ENCODE results near the gene MAP1B. TPM values are rescaled to one million over a fixed set of nuclear protein-coding genes. Genes with fewer than 3 reads are reported as not detected.
"Not testable (repeated sequence)": the region's sequence is repeated elsewhere in the genome, so short reads cannot be mapped to it uniquely, and the experiment has no call there.

Gene MAP1B
- 593 TPM for total RNA-seq

DNA sequence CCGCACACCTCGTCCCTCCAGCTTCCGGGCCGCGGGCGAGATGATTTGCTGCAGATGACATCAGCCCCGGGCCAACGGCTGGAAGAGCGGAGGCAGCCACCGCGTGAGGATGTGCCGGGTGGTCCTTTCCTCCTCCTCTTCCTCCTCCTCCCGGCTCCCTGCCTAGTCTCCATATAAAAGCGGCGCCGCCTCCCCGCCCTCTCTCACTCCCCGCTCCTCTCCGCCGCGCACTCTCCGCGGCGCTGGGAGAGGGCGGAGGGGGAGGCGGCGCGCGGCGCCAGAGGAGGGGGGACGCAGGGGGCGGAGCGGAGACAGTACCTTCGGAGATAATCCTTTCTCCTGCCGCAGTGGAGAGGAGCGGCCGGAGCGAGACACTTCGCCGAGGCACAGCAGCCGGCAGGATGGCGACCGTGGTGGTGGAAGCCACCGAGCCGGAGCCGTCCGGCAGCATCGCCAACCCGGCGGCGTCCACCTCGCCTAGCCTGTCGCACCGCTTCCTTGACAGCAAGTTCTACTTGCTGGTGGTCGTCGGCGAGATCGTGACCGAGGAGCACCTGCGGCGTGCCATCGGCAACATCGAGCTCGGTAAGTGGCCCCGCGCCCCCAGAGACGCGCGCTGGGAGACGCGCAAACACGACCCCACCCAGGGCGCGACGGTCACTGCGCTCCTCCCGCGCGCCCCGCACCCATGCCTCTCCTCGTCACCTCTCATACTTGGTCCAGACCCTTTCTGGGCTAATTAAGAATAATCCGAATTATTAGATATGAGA, at the start of gene MAP1B:
Gene MAP1B (plus strand): TSS at position 345 of the 770 bp plus-strand sequence. CDS start 57 bp downstream, at position 402.
- DNase-seq, result peak; percentile 79

DNA sequence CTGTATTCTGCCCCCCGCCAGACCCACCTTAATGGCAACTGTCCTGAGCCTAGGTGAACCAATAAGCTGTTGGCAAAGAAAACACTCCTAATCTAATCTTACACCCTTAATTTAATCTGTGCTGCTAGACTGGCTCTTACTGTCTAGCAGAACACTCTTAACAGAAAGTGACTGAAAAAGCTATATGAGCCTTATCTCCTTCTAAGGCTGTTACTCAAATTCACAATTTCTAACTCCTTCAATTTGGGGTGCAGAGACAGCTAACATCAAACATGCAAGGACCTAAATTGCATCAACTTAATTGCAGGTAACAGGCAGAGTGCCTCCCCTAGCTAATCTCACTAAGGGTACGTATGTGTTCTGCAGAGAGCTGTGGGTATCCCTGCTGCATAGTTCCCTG, 49.5 kb upstream of the MAP1B start:
- DNase-seq, result no peak

DNA sequence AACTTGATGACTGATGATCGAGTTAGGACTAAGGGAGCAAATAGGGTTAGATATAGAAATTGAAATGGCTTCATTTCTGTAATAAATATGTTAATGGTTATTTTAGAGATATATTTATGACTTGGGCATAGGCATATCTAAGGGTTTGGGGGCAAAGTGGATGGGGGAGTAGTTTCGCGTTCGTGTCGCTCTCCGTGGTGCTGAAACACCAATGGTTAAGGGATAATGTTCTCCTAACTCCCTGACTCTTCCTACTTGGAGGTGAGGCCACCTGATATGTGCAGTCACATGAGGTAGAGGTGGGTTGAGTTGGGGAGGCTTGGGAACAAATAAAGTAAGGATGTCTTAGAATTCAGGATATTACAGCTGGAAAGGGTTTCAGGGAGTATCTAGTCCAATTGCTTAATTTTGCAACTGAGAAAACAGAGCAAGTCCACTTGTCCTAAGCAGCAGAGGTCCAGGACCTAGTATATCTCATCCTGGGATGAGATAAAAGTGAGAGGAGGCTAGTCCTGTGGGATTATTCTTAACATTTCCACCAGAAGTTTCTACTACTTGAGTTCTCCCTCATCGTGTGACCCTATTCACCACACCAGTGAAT, 44.0 kb upstream of the MAP1B start:
- no peak for DNase-seq

DNA sequence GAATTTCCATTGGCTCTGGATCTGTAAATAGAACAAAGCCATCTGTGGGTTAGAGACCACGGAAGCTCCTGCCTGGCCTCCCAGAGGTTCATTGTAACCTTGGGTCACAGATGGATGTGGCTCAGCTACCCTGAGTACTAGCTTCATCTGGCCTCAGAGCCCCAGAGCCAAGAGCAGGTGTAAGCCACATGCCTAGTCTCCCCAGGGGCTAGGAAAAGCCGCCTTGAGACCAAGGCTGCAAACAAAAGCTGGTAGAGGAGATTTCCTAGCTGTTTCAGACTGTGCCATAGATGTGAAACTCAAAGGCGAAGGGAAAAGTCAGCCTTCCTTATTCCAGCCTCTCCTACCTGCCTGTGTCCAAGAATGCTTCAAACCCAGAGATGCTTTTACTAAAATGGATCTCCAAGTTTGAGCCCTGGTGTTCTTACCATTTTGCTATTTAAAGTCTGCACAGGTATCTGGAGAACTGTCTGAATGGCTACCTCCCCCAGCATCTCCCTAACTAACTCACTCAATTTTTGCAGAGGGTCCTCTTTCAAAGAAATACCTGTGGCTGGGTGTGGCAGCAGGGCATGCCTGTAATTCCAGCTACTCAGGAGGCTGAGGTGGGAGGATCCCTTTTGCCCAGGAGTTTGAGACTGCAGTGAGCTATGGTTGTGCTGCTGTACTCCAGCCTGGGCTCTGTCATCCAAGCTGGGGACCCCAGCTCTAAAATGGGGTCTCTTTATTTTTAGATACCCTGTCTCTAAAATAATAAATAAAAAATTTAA, 42.3 kb upstream of the MAP1B start:
- DNase-seq, result no peak

DNA sequence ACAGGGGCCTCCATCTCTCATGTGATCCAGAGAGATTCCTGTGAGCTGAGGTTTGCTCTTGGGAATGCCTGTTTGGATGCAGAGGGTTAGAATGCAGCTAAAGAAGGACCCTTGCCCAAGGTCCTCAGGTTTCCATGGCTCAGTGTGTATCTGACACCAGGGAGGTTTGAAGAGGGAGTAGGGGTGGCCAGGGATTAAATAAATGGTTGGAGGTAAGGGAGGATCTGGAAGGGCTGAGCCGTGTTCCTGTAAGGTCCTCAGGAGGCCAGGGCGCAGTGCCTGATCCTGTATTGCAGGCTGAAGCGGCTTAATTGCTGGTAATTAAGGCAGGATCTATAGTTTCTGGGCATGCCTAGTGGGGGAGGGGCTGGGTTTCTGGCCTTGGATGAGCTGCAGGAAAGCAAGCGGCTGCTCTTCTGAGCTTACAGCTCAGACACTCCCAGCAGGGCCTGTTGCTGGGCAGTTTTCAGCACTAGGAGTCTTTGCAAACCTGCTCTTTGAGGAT, 41.5 kb upstream of the MAP1B start:
- DNase-seq, result no peak

DNA sequence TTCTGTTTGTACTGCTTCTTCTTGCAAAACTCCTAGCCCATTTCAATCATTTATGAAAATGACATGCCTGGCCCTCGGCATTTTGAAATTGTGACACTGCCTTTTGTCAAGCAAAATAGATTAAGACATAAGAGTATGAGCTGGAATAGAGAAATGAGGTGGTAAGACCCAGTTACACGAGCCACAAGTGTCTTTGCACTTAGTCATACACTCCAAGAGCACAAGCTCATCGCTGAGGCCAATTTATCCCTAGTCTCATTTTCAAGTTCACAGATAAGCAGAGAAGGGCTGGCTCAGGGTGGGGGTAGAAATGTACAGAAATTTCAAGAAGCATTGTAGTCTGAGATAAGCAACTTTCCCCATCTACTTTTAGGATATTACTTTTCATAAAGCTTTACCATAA, 40.6 kb upstream of the MAP1B start:
- no peak for DNase-seq

DNA sequence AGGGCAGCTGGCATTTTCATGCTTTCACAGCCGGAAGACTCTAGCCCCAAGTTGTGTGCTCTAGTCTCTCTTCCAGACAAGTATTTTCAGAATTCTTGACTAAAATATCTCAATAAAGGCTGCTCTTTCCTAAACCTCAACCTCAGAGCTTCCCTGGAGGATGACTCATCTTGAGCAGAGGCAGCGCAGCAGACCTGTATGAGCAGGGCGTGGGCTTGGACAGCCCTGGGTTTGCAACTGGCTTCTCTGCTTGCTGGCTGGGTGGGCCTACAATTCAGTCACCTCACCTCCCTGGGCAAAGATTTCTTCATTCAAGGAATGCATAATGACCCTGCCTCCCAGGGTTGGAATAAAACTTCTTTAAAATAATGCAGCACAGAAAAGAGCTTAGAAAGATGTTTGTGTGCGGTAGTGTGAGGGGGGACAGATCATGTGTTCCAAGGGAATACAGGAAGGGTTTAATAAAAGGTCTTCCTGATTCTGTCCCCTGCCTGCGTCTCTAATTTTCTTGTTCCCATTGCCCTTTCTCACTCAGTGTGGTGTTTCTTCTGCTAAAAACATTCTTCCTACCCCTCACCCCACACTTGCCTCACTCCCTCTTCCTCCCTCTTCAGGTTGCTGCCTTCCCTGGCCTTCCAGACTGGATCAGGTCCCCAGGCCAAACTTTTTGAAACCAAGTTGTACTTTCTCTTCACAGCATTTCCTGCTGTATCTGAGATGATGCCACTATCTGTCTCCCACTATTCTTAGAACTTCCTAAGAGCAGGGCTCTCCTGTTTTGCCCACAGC, 39.4 kb upstream of the MAP1B start:
- no peak for DNase-seq

DNA sequence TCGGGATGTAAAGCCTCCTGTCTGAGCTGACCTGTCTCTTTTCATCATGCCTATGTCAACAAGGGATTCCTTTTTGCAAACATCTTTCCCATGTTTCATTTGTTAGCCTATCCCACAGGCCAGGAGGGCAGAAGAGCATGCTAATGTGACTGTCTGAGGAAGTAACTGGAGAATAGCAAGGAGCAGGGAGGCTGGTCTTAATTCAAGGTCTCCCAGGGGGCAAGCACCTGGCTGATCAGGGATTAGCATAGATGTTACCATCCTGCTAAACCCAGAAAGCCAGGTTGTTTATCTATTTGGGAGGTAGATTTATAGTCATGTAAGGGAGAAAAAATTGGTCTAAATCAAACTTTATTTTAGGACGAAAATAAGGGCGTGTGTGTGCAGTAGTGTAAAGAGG, 36.7 kb upstream of the MAP1B start:
- DNase-seq, result no peak

DNA sequence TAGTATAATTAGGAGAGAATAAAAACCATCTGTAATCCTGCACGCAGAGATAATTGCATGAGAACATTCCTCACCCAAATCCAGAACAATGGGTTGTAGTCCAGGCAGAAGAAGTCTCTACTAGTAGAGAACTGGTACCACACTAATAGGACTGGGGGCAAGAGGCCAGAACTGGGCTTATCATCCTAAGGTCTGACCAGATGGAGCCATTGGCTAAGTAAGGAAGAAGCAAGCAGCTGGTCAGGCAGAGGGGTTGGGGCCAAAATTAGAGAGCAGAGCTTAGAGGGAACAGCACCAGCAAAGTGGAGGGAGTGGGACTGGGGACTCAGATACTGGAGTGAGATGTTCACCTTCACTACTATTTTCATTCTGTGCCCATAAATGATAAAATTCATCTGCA, 35.4 kb upstream of the MAP1B start:
- no peak for DNase-seq

DNA sequence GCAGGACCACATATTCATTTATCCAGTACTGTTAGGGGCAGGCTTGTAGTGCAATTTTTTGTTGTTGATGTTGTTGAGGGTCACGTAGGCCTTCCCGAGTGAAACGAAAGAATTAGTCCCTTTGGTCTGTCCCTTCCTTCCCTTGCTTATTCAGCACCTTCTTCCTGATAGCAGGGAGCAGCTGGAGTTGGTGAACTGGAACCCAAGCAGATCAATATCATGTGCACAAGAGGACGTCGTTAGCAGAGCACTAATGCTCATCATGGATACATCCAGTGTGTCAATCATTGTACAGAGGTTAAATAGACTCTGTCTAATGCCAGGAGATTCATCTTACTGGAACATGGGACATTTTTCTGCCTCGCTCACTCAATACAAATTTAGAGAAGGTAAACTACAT, 33.0 kb upstream of the MAP1B start:
- no peak for DNase-seq

DNA sequence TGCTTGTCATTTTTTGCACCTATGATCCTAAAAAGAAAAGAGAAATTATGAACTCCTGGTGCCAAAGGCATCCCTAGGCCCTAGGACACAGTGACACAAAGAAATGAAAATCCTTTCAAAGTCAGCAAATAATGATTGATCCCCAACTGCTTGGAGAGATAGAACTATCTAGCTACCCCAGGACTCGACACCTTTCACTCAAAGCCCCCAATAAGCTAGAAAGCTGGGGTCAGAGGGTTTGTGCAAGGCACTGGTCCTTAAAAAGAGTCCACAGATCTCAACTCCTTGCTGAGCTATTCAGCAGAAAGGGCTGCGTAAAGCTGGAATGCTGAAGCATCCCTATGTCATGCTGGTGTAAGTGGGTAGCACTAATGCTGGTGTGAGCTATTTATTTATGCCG, 31.8 kb upstream of the MAP1B start:
- no peak for DNase-seq

DNA sequence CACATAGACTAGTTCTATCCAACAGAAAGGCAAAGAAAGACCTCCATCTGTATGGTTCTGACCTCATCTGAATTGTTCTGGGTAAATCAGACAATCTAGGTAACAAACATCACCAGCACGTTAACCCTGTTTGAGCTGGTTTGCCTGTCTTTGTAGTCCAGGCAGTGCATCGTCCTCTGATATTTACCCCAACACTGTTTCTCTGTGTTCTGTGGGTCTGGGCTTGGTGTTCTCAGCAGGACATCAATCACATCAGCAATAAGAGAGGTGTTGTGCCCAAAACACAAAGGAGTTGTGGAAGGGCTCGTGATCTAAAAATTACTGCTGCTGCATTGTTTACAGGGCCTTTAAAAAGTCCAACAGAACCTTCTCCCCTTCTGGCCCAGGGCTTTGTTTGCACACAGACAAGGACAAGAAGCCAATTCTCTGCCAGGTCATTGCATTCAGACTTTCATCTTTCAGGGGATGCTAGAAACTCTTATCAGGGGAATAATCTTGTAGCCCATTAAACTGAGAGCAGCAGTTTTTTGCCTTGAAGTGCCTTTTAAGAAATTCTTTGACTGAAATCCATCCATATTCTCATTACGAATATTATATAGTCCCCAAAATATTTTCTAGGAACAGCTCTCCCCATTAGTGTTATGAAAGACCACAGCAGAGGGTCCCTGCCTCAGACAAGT, 30.5 kb upstream of the MAP1B start:
- DNase-seq, result no peak

DNA sequence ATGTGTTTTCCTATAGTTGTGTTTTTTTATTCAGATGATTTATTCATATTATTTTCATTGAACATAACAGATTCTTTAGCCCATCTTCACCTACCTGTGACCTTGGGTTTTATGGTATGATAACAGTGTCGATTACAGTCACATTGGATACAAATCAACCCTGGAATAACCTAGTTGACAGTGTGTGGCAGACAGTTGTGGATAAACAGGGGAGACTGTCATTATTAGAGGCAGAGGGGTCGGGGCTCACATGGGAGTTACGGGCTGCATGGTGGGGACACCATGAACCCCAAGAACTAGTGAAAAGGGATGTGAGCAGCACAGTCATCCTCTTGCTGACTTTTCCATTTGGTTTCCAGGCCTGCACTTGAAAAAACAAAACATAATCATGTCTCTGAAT, 29.9 kb upstream of the MAP1B start:
- DNase-seq, result no peak

DNA sequence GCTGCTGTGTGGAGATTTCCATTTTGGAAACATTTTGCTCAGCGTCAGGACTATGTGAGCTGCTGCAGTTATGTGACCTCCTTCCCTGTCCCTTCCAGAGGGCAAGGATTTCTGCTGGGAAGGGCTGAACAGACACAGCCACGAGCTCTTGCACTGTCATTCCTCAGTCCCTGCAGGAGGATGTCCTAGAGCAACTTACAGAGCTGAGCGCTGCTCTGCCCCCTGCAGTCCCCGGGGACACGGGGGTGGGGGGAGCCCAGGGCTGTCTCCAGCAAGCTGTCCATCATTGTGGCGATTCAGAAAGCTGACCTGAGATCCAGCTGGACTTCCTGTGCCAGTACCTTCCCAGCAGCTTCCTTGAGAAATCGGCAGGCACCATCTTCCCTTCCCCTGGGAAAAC, 28.0 kb upstream of the MAP1B start:
- no peak for DNase-seq

DNA sequence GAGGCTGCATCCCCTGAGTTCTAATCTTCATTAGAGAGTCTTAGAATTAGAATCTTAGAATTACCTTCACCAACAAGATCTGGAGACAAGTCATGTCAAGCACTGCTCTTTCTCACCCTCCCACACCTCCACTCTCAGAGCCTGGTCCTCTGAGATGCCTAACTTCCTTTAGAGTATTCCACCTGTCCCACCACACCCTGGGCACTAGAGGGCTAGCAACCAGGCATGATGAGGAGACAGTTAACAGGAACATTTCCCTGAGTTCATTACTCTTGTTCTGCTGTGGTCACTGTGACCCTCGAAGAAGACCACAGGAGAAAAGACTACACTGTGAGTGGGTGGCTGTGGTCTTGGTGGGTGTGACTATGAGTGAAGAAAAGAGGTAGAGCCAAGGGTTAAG, 25.2 kb upstream of the MAP1B start:
- no peak for DNase-seq

DNA sequence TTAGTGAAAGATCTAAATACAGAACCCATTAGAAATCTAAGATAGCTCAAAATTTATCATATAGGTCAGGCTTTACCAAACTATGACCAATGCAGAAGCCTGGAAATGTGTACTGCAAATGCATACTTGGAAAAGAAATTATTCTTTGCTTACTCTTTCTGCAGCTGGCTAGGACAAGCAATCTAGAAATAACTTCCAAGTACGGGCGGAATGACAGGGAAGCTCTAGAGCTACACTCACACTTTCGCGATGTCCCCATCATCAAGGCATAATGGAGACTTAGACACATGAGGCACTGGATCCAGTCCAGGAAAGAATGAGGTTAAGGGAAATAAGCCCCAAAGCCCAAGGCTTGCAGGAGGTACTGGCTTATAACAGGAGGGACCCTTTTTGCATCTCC, 22.4 kb upstream of the MAP1B start:
- no peak for DNase-seq

DNA sequence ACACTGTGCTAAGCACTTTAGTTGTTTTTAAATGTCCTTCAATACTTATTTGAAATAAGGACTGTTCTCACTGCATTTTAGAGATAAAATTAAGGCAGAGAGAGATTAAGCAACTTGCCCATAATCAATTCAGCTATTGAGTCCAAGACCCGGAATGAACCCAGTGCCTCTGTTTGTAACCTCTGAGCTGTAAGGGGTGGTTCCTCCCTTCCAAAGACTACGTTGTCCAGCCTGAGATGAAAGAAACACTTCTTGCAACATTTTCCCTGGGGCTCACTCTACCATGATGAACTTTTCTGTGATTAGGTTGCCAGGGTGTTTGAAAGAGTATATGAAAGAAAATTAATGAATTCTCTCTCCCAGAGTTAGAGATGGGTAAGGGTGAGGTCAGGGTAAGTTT, 22.0 kb upstream of the MAP1B start:
- no peak for DNase-seq

DNA sequence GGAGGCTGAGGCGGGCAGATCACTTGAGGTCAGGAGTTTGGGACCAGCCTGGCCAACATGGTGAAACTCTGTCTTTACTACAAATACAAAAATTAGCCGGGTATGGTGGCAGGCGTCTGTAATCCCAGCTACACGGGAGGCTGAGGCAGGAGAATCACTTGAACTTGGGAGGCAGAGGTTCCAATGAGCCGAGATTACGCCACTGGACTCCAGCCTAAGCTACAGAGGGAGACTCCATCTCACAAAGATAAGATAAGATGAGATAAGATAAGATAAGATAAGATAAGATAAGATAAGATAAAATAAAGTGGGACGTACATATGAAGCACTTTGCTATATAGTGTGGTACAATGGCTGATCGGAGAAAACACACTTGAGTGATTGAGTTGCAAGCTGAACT, 17.6 kb upstream of the MAP1B start:
- DNase-seq, result not testable (repeated sequence)

DNA sequence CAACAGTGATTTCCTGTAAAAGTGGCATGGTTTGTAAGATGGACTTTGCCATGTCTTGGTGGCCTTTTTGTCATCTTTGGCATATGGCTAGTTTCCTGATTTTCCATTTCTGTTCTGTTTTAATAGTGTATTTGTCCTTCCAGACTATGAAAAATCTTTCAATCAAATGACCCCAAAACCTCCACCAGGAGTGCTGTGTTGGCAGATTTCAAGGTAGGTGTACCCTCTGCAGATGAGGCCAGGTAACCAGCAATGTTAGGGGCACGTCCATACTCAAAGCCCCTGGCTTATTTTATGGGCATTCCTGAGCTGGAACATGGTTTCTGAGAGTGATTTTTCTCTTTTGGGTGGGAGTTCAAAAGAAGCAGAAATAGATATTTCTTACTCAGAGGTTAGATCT, 15.2 kb upstream of the MAP1B start:
- DNase-seq, result no peak

DNA sequence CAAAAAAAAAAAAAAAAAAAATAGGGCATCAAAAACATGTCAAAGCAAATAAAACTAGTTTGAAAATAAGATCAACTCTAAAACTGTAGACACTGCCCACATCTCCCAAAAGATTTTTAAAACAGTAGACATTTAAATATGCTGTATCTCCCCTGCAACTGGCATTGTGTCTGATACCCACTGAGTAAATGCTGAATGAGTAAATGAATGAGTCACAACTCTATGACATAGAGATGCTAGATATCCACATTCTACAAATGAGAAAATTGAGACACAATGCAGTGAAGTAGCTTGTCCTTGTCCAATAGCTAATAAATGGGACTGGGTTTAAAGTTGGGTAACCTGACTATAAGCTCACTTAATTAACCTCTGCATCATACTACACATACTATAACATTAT, 14.1 kb upstream of the MAP1B start:
- DNase-seq, result no peak

DNA sequence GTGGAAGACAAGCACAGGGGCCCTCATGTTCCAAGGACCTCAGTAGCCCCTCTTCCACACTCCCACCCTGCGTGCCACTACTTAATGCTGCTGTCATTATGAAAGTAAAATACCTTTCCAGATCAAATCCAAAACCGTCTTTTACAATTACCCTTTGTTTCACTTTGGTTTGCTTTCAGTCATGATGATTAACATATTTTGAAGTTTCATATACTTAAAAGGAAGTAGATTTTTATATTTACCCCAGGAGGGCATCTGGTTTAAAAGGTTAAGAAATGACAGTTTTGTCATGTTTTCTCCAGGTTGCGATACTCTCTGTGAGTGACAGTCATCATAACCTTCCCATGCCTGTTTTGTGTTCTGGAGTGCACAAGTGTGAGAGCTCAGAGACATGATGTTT, 13.5 kb upstream of the MAP1B start:
- no peak for DNase-seq

DNA sequence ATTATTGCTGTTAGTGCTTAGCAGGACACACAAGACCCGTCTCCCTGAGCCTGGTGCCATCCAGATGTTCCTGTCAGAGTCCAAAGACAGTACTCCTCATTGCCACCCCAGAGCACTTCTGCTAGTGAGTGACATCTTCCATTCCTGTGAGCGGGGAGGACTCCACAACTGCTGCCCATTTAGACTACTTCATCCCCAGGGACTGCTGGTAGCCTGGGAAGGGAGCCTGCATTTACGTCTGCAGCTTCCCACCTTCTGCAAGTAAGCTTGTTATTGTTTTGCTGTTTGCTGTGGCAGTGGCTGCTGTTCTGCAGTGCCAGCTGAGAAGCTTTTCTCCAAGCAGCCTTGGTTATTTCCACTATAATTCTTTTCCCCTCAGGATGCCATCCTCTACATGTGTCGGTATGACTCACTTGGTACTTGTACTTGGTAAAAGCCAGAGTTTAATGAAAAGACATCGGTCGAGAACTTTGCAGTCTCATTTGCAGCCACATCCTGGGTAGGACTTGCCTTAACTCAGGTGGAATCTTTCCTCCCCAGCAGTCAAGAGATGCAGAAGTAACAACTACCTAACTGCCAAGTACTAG, 10.6 kb upstream of the MAP1B start:
- no peak for DNase-seq

All from occipital lobe (tissue), 2 donors.